ENCODE results near the gene LPCAT3.

- TF ChIP-seq EZH2 (IDR thresholded peaks at IDR 0.05; ENCODE audit: borderline replicate concordance, low read depth, low read length, poor library complexity, severe bottlenecking) (no peak), CTCF (conservative IDR thresholded peaks at IDR 0.05; ENCODE audit: low read depth, low read length) (no peak)
Observed at GRCh38 chr12:6957741-6958608, 60.3 kb downstream of the LPCAT3 start.
